ENCODE results near the gene ARHGEF10L.

ARHGEF10L gene

DNA sequence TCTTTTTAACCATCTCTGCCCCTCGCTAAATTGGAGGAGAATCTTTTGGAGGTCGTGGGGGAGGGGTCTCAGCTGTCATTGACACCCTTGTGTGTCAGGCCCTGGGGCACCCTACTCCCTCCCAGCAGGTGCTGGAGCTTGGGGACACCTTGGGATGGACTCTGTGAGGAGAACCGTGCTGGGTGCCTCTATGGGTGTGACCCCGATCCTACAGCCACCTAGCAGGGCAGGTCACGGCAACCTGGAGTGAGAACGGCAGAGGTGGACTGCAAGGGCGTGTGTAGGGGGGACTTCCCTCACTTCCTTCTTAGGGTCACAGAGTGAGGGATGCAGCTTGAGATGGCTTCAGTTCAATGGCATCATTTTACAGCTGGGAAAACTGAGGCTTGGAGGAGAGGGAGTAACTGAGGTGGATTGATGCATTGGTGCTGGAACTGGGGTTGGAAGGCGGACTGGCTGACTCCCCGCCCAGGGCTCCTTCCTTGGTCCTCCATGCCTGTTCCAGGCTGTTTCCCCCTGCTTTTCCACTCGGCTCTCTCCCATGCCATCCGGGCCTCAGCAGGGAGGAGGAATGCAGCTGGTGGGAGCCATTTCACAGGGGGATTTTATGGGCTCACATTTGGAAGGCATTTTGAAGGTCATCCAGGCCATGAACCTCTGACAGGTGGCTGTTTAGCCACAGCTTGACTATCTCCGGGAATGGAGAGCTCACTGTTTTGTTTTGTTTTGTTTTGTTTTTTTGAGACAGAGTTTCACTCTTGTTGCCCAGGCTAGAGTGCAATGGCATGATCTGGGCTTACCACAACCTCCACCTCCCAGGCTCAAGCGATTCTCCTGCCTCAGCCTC is 18.8 kb upstream of the ARHGEF10L start:
- no peak for DNase-seq (ENCODE audit: low read depth in 2 of 2)

DNA sequence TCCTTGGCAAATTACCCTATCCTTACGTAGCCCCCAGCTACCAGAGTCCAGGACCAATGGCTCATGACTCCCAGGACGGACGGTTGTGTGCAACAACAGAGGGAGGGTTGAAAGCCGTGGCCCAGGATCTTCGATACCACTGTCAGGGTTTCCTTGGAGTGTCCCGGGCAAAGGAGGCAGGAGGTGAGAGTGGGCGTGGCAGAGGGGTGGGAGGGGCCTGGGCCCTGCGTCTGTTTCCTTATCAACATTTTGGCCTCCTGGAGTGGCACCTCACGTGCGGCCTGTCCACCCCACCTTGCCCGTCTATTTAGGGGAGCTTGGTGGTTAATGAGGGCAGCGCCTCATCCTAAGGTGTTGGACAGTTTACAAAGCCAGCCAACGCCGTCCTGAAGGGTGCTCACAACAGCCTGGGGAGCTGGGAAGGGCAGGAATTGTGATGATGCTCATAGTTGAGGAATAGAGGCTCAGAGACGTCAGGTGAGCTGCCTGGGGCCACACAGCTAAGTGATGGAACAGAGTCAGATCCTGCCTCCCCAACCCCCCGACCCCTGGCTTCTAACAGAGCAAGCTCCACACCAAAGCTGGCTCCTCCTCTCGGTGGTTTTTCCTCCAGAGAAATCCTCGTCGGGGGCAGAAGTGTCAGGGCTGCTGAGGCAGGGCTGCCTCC is 17.4 kb upstream of the ARHGEF10L start:
- DNase-seq (ENCODE audit: low read depth in 2 of 2) = no peak

DNA sequence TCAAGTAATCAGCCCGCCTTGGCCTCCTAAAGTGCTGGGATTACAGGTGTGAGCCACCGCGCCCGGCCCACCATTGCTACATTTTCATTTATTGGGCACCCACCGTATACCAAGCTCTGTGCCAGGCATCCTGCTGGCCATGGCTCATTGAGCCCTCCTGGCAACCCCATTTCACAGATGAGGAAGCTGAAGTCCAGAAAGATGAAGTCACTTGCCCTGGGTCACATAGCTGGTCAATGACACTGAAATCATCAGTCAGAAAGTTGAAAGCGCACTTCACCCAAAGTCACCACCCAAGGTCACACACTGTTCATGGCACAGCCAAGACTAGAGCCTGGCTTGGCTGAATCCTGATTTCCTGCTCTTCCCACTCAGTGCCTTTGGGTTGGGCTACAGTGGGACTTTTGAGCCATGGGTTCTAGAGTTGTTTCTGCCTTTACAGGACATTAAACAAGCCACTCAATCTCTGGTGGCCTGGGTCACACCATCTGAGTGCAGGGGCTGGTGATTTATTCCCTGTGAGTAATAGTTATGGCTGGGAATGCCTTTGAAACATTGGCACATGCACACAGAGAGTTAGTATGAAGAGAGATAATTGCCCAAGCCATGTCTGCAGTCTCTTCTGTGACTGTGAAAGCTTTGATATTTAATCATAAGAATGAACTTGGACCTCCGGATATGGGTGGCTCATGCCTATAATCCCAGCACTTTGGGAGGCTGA is 16.0 kb upstream of the ARHGEF10L start:
- no peak for DNase-seq (ENCODE audit: low read depth in 2 of 2)

DNA sequence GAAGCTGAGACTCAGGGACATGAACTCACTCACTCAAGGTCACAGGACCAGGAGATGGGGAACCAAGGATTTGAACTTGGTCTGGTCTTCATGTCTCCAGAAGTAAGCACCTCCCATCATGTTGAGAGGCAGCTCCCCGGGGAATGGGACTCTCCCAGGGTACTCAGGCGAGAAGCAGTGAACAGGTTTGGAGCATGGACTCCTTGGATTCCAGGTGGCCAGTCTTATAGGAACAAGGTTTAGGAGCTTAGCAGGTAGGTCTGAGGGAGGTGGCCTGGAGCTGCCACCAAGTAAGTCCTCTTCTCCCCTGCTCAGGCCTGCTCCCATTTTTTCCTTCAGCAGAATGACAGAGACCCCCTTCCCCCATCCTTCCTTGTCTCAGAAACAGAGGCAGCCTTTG is 14.9 kb upstream of the ARHGEF10L start:
- DNase-seq (ENCODE audit: low read depth in 2 of 2) = no peak

DNA sequence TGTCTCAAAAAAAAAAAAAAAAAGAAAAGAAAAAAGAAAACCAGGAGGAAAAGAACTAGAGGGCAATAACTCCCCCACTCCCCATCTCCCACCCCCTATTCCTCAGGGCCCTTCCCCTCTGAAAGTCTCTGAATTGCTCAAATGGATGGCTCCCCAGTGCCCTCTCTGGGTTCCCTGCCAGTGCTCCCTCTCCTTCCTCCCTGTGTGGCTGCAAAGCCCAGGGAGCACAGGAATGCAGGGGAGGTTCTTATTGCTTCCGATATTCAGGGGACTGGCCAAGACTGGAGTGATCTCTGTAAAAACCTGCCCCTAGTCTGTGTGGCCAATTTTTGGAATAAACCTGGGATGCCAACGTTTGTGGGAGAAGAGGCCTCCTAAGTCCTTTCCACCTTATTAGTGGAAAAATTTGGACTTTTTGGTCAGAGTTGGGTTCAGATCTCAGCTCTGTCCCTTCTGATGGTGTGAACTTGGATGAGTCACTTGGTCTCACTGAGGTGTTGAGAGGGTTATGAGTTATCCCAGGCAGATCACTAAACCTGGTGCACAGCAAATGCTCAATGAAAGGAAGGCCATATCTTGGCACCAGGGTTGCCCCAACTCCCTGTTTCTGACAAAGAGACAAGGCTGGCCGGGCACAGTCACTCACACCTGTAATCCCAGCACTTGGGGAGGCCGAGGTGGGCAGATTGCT is 13.4 kb upstream of the ARHGEF10L start:
- no peak for DNase-seq (ENCODE audit: low read depth in 2 of 2)

DNA sequence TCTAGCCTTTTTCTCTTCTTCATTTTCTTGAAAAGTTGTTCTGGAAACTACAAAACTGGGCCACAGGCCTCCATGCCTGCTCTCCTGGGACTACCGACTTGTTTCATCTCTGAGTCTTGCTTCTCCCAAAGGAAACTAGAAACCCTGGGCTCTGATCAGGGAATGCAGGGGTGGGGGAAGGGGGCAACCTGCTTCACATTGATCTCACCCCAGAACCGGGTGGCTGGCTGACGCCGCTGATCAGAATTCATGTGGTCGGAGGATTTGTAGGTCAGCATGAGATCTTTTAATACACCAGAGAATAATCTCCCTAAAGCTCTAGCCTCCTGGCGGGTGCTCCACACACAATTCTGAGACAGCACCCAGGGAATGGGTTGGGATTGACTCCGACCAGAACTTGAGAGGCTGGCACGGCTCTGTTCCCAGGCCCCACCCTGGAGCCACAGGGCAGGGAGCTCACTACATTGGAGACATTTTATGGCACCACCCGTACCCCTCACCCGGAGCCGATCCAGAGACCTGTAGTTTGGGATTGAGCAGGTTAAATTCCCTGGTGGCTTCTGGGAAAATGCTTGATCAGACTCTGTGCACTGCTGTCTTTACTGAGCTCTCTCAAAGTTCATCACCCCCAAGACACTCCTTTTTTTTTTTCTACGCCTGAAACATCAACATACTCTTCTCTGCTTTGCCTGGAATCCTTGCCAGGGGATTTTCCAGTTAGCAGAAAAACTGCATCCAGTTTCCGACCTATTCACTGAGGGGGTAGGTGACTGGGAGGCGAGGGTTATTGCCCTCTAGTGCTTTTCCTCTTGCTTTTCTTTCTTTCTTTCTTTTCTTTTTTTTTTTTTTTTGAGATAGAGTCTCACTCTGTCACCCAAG is 12.2 kb upstream of the ARHGEF10L start:
- DNase-seq (ENCODE audit: low read depth in 2 of 2) = no peak

DNA sequence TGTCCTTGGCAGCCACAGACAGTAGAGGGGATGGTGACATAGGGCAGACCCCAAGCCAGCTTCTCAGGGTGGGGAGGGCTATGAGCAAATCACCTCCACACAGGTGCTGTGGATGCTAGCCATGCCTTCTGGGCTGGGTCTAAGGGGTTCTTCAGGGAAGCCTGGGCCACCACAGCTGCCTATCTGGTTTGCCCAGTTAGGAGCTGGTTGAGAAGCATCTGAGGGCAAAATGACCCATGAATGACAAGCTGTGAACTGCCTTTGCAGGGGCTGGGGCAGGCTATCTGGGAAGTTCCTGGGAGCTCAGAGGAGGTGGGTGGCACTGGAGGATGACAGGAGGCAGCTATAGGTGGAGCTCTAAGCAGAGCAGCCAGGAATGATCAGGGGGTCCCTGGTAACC is 10.1 kb upstream of the ARHGEF10L start:
- no peak for DNase-seq (ENCODE audit: low read depth in 2 of 2)

DNA sequence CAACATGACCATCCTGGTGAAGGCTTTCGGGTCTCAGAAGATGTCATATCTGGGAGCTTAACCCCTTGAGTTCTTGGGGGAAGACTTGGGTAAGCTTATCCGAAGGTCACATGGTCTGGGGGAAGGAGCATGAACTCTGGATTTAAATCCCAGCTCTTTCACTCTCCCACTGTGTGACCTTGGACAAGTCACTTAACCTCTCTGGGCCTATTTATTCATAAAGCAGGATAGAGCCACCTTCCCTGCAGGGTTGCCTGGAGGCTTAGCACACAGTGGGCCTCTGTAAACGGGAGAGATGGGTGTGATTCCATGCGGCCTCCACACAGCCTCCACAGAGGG is 8.2 kb upstream of the ARHGEF10L start:
- no peak for DNase-seq (ENCODE audit: low read depth in 2 of 2)

DNA sequence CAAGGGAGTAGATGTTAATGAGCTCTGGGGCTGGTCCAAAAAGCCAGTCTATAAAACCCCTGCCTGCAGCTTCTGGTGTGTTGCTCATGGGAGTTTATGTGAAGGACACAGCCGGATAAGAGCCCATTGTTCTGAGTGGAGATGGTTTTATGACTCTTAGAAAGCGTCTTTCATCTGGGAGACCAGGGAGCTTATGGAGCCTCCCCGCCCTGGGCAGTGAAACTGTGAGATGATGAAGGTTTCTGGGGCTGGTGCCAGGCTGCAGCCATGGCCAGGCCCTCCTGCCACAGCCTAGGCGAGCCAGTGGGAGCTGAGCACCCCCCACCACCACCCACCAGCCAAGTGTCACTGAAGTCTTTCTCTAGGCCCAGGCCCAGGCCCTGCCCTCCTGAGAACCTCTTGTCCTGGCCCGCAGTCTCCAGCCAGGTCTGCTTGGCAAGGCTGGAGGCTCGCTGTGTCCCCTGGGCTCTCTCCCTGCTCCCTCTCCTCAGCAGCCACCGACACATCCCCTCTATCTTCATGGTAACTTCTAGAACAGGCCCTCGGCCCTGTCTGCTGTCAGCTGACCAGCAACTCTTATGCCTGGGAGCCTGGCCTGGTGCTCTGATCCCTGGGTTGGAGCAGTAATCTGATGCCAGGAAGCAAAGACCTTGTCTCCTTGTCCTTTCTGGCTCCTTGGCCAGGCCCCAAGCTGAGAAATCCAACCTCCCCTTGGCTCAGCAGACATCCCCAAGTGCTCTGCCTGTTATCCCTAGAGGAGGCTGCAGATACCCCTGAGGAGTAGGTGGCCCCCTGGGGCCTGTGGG is 7.6 kb upstream of the ARHGEF10L start:
- no peak for DNase-seq (ENCODE audit: low read depth in 2 of 2)

DNA sequence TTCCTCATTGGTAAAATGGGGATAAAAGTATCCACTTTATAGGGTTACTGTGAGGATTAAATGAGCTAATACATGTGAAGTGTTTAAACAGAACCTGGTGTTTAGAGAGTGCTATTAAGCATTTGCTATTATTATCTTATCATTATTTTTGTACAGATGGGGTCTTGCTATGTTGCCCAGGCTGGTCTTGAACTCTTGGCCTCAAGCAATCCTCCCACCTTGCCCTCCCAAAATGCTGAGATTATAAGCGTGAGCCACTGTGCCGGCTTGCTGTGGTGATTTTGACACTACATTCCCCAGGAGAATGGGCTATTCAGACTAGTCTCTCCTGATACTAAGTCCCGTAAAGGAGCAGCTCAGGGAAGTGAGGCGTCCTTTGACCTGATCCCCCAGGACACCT is 6.3 kb upstream of the ARHGEF10L start:
- DNase-seq (ENCODE audit: low read depth in 2 of 2) = no peak

DNA sequence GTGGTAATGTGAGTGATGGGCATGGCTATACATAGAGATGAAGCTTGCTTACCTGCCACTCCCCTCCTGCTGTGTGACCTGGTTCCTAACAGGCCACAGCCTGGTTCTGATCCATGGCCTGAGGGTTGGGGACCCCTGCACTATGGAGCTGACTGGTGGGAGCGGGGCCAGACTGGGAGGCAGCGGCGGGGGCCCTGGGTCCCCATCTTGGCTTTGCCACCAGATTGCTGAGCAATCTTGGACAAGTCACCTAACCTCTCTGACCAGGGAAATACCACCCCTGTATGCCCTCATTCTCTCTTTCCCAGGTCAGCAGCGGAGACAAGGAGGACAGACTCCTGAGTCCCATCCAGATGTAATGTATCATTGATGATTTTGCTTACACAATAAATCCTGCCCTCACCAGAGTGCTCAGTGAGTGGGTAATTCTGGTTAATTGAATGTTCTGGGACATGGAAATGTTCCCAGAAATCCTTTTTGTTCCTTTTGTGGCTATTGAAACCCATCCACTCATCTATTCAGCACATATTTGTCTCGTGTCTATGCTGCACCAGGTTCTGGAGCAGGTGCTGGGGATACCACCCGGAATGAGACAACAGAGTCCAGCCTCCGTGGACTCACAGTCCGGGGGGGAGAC is 4.1 kb upstream of the ARHGEF10L start:
- no peak for DNase-seq (ENCODE audit: low read depth in 2 of 2)

DNA sequence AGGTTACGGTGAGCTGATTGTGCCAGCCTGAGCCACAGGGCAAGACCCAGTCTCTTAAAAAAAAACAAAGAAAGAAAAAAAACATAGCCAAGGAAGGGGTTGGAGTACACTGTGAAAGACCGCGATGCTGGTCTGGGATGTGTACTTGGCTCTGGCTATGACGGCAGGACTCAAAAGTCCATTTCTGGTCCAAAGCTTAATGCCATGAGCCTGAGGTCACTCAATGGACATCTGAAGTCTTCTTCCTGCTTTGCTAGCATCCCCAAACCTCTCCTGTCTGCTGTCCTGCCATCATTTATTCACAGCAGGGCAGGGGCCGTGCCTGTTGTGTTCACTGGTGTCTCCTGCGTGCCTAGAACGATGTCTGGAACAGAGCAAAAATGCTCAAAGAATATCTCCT is 1.5 kb upstream of the ARHGEF10L start:
- no peak for DNase-seq (ENCODE audit: low read depth in 2 of 2)

DNA sequence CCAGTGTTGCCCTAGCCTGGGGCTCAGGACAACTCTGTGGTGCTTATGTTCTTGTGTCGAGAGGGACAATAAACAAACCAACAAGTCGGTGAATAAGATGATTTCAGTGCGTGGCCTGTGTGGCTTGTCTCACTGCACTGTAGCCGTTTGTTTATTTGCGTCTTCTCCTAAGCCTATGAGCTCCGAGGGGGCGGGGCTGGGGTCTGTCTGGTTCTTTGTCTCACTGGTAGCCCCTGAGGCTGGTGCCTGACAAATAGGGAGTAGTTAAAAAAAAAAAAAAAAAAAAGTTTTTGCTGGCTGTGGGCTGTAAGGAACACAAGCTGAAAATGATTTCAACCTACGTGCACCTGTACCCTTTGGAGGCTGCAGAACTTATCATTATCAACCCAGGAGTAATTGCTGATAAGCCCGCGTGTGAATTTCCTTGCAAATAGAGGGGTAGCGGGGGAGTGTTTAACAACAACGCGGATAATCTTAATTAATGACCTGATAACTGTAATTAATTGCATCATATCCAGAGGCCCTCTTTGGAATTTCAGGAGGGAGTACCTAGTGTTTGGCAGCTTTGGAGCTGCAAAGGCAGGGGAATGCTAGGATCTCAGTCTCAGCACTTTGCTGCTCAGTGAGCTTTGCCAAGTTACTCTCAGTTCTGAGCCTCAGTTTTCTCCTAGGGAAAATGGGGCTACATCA is 925 bp upstream of the ARHGEF10L start:
- no peak for DNase-seq (ENCODE audit: low read depth in 2 of 2)

DNA sequence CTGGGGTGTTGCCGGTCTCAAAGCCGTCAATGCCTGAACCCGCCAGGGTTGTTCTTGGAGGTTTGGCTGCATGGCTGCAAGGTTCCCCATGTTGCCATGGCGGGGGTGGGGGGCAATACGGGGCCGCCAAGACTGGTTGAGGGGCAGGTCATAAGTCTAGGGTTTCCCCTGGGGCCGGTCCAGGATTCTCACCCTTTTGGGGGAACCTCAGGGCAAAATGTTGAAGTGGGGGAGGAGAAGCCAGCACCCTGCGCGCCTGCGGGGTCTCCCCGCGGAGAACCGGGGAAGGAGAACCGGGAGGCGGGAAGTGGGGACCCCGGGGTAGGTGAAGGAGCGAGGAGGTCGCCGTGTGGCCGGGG is 401 bp upstream of the ARHGEF10L start:
- DNase-seq (ENCODE audit: low read depth in 2 of 2) = no peak

DNA sequence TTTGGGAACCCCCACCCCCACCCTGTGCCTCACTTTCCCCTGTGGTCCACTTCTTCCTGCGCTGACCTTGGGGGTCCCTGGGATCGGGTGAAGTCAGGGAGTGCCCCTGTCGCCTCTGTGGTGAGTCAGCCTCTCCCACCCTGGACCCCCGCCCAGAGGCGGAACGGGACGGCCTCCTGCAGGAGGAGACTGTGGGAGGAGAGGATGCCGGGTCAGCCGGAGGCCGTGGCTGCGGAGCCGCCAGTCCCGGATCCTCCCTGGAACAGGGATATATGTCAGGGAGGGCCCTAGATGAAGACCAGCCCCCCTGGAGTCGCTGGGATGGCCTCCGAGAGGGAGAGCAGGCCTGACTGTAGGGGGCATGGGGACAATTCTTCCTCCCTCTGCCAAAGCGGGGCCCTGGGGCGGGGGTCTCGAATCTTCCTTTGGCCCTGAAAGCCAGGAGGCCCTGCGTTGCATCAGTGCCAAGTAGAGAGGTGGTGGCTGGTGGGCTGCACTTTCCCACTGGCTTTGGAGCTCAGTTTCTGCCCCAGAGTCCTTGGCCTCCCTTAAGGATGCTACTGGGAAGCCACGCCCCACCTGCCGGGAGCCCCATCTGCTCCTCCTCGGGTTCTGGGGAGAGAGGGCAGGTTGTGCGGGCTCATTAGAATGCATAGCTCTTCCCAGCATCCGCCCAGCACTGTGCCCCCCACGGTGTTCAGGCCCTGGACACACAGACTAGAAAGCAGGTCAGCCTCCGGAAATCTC is 930 bp downstream of the ARHGEF10L start:
- no peak for DNase-seq (ENCODE audit: low read depth in 2 of 2)

DNA sequence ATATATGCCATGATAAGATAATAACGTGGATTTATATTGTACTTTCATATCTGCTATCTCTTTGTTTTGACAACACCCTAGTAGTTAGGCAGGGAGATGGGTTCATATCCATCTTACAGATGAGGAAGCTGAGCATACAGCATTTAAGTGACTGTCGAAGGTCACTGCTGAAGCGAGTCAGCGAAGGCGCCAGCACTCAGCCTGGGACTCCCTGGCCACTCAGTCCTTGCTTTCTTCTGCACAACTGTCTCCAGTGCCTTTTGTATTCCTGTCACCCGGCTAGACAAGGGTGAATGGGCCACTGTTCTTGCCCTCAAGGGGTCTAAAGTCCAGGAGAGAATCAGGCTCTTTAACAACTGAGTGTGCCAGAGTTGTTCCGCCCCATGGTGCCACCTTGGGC is 3.1 kb downstream of the ARHGEF10L start:
- no peak for DNase-seq (ENCODE audit: low read depth in 2 of 2)

DNA sequence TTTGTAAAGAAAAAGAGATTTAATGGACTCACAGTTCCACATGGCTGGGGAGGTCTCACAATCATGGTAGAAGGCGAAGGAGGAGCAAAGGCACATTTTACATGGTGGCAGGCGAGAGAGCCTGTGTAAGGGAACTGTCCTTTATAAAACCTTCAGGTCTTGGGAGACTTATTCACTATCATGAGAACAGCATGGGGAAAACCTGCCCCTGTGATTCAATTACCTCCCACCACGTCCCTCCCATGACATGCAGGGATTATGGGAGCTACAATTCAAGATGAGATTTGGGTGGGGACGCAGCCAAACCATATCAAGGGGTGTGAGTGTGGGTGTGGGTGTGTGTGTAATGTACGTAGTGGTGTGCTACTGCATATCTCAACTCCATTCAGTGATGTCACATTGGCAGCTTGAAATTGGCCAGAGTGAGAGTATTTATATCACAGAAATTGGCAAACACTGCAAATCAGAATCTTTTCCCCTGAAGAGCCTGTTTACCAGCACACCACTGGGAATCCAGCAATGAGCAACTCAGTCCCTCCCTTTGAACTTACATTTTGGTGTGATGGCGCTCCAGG is 5.4 kb downstream of the ARHGEF10L start:
- DNase-seq (ENCODE audit: low read depth in 2 of 2) = no peak

DNA sequence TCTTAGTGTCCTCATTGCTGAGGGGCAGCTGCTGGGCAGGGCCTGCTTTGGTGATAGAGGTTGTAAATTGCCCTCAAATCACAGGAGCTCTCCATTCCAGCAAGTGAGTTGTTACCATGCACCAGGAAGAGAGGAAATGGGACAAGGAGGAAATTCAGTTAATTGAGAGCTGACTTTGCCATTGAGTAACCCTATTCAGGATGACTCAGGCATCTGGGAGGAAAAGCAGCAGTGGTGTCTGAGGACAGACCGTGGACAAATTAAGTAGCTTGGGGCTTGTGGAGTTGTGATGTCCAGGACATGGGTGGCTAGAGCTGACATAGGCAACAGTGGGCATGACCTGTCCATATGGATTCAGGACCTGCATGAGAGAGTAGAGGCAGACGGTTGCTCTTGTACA is 5.9 kb downstream of the ARHGEF10L start:
- DNase-seq (ENCODE audit: low read depth in 2 of 2) = no peak

All from stimulated activated CD8-positive, alpha-beta memory T cell treated with anti-CD3 and anti-CD28 coated beads, Interleukin-7, amount 100 ng/mL, for 4 hours (primary cell).